ENCODE results near the gene EPB41L4A.

DNA sequence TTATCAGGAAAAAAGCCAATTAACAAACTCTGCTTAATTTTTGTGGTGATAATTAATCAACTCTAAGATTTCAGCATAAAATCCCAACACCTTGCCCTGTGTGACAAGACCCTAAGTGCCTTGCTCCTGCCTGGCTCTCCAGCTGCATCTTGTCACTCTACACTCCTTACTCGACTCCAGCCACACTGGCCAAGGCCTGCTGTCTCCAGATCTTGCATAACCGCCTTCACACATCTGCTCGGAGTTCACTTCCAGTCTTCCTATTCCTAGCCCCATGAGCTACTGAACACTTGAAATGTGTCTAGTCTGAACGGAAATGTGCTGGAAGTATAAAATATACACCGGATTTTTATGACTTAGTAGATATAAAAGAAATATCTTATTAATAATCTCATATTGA, 259.6 kb downstream of the EPB41L4A start:
- TF ChIP-seq, protein P1, sequence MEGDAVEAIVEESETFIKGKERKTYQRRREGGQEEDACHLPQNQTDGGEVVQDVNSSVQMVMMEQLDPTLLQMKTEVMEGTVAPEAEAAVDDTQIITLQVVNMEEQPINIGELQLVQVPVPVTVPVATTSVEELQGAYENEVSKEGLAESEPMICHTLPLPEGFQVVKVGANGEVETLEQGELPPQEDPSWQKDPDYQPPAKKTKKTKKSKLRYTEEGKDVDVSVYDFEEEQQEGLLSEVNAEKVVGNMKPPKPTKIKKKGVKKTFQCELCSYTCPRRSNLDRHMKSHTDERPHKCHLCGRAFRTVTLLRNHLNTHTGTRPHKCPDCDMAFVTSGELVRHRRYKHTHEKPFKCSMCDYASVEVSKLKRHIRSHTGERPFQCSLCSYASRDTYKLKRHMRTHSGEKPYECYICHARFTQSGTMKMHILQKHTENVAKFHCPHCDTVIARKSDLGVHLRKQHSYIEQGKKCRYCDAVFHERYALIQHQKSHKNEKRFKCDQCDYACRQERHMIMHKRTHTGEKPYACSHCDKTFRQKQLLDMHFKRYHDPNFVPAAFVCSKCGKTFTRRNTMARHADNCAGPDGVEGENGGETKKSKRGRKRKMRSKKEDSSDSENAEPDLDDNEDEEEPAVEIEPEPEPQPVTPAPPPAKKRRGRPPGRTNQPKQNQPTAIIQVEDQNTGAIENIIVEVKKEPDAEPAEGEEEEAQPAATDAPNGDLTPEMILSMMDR (IDR thresholded peaks at IDR 0.05): no peak
- TF ChIP-seq POLR2A (IDR thresholded peaks at IDR 0.05): no peak

Data from adrenal gland (tissue), 5 donors.